Left hindlimb (tissue), 1 donor: ENCODE data around the gene DOK4.
"Not testable (repeated sequence)": the region's sequence is repeated elsewhere in the genome, so short reads cannot be mapped to it uniquely, and the experiment has no call there.

Source experiments
- DNase-seq: peaks from one replicate; pipeline ENCODE4 v3.0.0-alpha.2; 2018

DOK4 gene

DNA sequence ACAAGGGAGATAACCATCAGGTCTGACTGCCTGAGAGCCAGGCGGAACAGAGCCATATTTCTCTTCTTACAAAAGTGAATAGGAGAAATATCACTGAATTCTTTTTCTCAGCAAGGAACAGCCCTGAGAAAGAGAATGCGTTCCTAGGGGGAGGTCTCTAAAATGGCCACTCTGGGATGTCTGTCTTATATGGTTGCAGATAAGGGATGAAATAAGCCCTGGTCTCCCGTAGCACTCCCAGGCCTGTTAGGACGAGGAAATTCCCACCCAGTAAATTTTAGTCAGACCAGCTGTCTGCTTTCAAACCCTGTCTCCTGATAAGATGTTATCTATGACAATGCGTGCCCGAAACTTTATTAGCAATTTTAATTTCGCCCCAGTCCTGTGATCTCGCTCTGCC is 46.3 kb downstream of the DOK4 start:
- not testable (repeated sequence) for DNase-seq

DNA sequence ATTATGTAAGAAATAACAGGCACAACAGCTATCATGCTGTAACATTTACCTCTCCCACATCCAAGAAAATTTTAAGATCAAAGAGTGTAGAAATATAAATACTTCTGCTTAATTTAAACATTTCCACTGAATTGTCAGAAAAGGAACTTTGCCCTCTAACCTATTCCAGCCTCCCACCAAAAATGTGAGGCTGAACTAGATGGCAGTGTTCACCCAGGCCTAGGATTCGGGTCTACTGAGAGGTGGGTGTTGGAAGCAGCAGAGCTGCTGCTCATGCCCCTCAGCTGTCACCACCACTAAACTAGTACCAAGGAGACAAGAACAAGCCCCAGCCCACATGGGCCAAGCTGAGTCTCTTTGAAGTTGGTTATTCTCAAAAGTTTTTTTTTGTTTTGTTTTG is 50.5 kb downstream of the DOK4 start:
- no peak for DNase-seq

DNA sequence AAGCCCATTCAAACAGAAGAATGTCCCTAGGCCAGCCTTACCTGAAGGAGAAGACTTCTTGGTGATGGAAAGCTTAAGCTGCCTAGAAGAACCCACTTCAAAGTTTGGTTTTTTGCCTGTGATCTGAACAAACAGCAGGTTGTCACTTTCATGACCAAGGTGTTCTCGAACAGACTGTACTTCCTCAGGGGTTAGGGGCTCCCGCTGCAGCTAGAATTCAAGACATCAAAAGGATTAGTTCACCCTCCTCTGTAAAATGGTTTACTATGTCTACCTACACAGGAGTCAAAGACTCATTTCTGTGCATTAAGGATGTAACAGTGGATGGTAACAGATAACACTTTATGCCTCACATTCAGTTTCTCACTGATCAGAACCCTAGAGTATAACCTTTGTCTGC is 52.3 kb downstream of the DOK4 start:
- DNase-seq, result no peak

DNA sequence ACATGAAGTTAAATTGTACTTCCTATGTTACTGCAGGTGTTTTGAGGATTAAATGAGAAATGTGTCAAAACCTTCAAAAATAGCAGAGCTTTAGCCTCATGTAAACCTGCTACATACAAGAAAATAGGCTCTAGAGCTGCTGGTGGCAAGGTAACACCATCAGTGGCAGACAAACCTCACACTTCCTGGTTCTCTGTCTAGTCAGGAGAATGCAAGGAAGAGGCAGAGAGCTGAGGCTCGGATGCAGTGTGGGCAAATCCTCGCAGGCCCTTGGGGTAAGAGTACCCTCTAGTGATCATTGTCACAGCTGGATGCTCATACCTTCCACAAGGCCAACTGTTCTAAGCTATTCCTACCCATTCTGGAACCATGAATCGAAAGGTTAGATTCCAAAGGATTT is 53.3 kb downstream of the DOK4 start:
- DNase-seq, result no peak

DNA sequence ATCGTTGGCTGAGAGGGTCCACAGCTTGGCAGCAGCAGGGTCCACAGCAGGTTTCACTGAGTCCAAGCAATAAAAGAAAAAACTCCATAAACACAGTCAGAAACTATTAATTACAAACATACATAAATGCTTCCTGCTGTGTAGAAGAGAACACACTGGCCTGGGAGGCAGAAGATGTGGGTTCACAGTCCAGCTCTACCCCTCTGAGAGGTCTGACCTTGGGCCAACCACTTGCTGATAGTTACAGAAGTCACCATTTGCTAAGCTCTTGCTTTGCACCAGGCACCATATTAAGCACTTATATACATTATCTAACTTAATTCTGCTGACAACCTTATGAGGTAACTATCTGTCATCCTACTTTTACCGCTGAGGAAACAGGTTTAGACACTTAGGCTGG is 53.8 kb downstream of the DOK4 start:
- no peak for DNase-seq

DNA sequence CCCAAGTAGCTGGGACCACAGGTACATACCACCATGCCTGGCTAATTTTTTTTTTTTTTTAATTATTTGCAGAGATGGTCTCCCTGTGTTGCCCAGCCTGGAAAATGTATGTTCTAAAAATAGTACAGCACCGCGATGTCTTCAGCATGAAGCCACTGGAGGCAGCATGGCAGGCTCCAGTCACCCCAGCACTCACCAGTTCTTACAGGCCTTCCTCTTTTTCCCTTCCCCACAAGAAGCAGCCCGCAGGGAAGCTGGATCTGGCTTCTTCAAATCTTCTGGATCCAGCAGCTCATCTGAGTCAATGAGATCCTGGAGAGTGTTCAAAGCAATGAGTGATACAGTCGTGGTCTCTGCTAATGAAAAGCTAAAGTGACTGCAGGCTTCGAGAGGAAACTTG is 55.3 kb downstream of the DOK4 start:
- no peak for DNase-seq

DNA sequence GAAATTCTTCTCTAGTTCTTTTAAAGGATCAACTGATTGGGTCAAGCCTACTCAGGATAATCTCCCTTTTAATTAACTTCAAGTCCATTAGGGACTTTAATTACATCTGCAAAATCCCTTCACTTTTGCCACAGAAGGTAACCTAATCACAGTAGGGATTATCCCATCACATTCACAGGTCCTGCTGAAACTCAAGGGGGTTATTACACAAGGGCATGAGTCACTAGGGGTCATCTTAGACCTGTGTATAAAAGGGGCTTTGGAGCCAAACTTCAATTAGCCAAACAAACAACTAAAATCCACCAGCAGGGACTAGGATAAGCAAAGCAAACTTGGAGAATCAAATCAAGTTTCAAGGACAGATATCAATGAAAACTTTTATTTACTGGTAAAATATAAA is 58.5 kb downstream of the DOK4 start:
- DNase-seq, result no peak

DNA sequence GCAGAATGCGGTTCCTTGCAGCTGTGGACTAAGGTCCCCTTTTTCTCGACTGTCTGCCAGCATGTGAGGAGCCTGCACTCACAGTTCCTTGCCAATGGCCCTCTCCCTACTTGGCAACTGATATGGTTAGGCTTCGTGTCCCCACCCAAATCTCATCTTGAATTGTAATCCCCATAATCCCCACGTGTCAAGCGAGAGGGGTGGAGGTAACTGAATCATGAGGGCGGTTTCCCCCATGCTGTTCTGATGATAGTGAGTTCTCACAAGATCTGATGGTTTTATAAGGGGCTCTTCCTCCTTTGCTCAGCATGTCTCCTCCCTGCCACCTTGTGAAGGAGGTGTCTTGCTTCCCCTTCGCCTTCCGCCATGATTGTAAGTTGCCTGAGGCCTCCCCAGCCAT is 59.0 kb downstream of the DOK4 start:
- no peak for DNase-seq

DNA sequence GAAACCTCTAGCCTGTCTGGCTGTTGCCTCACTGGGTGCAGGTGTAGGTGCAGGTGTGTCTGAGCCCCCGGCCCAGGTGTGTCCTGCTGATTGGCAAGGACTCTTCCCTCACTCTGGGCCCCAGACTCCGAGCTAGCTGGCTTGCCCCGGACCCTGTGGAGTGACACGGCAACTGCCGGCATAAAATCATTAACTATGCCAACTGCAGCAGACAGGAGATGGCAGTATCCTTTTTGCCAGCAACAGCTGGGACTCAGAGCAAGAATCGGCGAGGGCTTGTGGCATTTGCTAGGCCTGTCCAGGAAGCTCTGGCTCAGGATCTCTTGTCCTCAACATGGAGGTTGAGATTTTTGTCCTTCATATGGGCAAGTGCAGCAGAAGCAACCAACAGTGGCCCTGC is 59.9 kb downstream of the DOK4 start:
- no peak for DNase-seq

DNA sequence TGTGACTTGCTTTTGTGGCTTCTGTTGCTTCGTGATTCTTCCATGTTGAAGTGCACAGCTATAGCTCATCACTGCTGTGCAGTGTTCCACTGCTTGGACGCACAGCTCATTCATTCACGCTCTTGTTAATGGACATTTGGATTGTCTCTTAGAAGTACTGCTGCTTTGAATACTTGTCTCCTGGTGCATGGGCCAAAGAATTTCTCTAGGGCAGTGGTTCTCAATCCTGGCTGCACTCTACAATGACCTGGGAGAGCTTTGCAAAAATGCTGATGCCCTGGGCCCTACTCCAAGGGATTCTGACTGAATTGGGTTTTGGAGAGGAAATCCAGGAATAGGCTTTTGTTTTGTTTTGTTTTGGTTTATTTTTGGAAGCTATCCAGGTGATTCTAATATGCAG is 61.7 kb downstream of the DOK4 start:
- no peak for DNase-seq

DNA sequence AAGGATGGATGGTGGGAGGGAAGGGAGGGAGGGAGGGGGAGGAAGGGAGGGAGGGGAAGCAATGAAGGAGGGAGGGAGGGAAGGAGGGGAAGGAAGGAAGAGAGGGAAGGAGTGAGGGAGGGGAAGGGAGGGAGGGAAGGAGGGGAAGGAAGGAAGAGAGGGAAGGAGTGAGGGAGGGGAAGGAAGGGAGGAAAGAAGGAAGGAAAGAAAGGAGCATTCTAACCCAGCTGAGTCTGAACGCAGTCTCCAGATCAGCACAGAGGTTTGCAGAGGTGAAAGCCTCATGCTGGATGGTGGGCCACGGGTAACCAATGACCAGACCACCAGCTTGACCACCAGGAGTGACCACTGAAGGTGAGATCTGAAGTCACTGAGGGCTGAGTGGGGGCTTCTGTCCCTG is 63.1 kb downstream of the DOK4 start:
- no peak for DNase-seq

DNA sequence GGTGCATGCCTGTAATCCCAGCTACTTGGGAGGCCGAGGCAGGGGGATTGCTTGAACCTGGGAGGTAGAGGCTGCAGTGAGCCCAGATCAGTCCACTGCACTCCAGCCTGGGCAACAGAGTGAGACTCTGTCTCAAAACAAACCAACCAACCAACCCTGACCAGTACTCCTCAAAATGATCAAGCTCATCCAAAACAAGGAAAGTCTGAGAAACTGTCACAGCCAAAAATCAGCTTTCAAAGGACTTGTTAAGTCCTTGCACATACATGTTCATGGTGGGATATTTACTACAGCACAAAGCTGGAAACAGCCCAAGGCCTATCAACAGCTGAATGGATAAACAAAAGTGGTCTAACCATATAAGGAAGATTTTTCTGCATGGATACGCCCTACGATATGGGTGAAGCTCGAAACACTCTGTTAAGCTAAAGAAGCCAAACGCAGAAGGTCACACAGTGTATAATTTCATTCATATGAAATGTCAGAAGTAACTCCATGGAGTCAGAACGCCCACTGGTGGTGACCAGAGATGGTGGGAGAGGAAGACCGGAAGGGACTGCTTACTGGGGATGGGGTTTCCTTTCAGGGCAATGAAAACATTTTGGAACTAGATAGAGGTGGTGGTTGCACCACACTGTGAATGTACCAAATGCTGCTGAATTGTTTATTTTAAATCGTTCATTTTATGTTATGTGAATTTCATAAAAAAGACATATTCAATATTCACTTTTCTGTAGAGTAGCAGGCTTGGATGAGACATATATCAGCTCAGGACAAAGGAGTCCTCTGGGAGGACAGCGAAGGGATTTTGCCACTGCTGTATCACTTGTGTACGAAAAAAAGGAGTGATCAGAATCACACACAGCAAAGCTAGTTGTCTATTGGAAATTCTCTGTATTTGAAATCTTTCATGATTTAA is 64.0 kb downstream of the DOK4 start:
- peak; percentile 70 for DNase-seq
